HCT116 (cell line): ENCODE measurements around the gene RUNX1. TPM values are rescaled to one million over a fixed set of nuclear protein-coding genes. Genes with fewer than 3 reads are reported as not detected.

ENCODE experiments used
- ATAC-seq: fragments of 200-7000 bp; cut with Tn5 transposase; 2 replicates; pipeline ENCODE4 v1.9.1; 2020; ENCODE audit warnings: mild to moderate bottlenecking, moderate library complexity
- BruUV-seq: library from RNA; stranded (reverse); fragments of 400-500 nt; replicated peaks from 2 replicates; lab custom pipeline; 2021; lab: Mats Ljungman, UMichigan
- CTCF ChIA-PET: fragments of 300-600 bp; sonication (Branson Sonifier 250); formaldehyde crosslinking; loops from one replicate; lab custom pipeline; 2021; ENCODE audit warnings: antibody characterized with exemption; lab: Charles Lee
- POLR2A ChIA-PET: fragments of 300-600, 350-600 bp; sonication (Branson Sonifier 250); formaldehyde crosslinking; loops from one replicate; lab custom pipeline; 2021; ENCODE audit warnings: antibody characterized with exemption; lab: Charles Lee
- RAD21 ChIA-PET, 2 experiments: fragments of 300-600 bp; sonication (Branson Sonifier 250); formaldehyde crosslinking; loops; one replicate each; lab custom pipeline; 2023; ENCODE audit warnings: low total read pairs in 2 of 2; ENCODE audit not compliant: uncharacterized antibody in 2 of 2, unreplicated experiment in 2 of 2, low non-redundant PET in 1 of 2; lab: Charles Lee
- DNase-seq: peaks from one replicate; pipeline ENCODE4 v3.0.0-alpha.2; 2010; ENCODE audit warnings: low read depth, low spot score
- H2AFZ ChIP-seq: fragments of 200-600 bp; shearing (Covaris generic), sonication (generic); 2 replicates; pipeline ENCODE4 v1.6.1; 2017; ENCODE audit warnings: low read depth, mixed run types, mixed read lengths, antibody characterized with exemption, low read length; ENCODE audit not compliant: poor library complexity, severe bottlenecking
- H3K27ac ChIP-seq: 2 replicates; pipeline ENCODE4 v1.5.1; 2012; ENCODE audit warnings: low read depth, low read length
- H3K27me3 ChIP-seq: fragments of 200-600 bp; sonication (generic); 2 replicates; pipeline ENCODE4 v1.6.1; 2016; ENCODE audit warnings: mixed run types, low read length, mixed read lengths; ENCODE audit not compliant: insufficient read depth
- H3K36me3 ChIP-seq, 2 experiments: fragments of 200-500 bp in 1 of 2; fragments of 200-600 bp in 1 of 2; sonication (Bioruptor generic) in 1 of 2; sonication (generic) in 1 of 2; 2 replicates each; pipeline versions ENCODE4 v1.5.1 to v1.6.1; 2014 to 2016; ENCODE audit warnings: low read length in 2 of 2, inconsistent platforms in 1 of 2, mixed read lengths in 1 of 2, mixed run types in 1 of 2; ENCODE audit not compliant: insufficient read depth in 2 of 2, control insufficient read depth in 1 of 2
- H3K4me1 ChIP-seq, 2 experiments: fragments of 200-600 bp in 1 of 2; sonication (generic) in 1 of 2; 2 replicates each; pipeline versions ENCODE4 v1.5.1 to v1.6.1; 2012 to 2017; ENCODE audit warnings: low read length in 2 of 2, inconsistent platforms in 1 of 2, mild to moderate bottlenecking in 1 of 2, mixed read lengths in 1 of 2, mixed run types in 1 of 2, moderate library complexity in 1 of 2; ENCODE audit not compliant: insufficient read depth in 2 of 2, control insufficient read depth in 1 of 2
- H3K4me2 ChIP-seq: fragments of 200-600 bp; sonication (generic); 2 replicates; pipeline ENCODE4 v1.6.1; 2017; ENCODE audit warnings: mixed run types, low read length, mixed read lengths
- H3K4me3 ChIP-seq, 2 experiments: fragments of 200-600 bp in 1 of 2; sonication (generic) in 1 of 2; replicated peaks in 1 of 2; 2 replicates each; pipeline ENCODE4 v1.5.1; 2011 to 2016; ENCODE audit warnings: low read length in 2 of 2, control low read depth in 1 of 2, low read depth in 1 of 2, mild to moderate bottlenecking in 1 of 2, mixed read lengths in 1 of 2, mixed run types in 1 of 2
- H3K79me2 ChIP-seq: fragments of 200-600 bp; sonication (generic); 2 replicates; pipeline ENCODE4 v1.6.1; 2017; ENCODE audit warnings: mild to moderate bottlenecking, mixed run types, low read length, moderate library complexity, mixed read lengths; ENCODE audit not compliant: insufficient read depth
- H3K9ac ChIP-seq: fragments of 200-600 bp; sonication (generic); 2 replicates; pipeline ENCODE4 v1.6.1; 2016; ENCODE audit warnings: low read length, mixed read lengths
- H3K9me2 ChIP-seq: fragments of 200-600 bp; sonication (generic), shearing (Covaris generic); 2 replicates; pipeline ENCODE4 v1.6.1; 2017; ENCODE audit warnings: mixed run types, mild to moderate bottlenecking, moderate library complexity; ENCODE audit not compliant: insufficient read depth
- H3K9me3 ChIP-seq, 2 experiments: fragments of 200-500 bp in 1 of 2; fragments of 200-600 bp in 1 of 2; sonication (Bioruptor generic) in 1 of 2; sonication (generic) in 1 of 2; 2 replicates each; pipeline ENCODE4 v1.6.1; 2014 to 2017; ENCODE audit warnings: low read length in 2 of 2, mixed read lengths in 2 of 2, inconsistent platforms in 1 of 2, low read depth in 1 of 2, mild to moderate bottlenecking in 1 of 2, mixed run types in 1 of 2, moderate library complexity in 1 of 2; ENCODE audit not compliant: control insufficient read depth in 1 of 2, insufficient read depth in 1 of 2
- H4K20me1 ChIP-seq: fragments of 200-600 bp; sonication (generic), shearing (Covaris generic); 2 replicates; pipeline ENCODE4 v1.6.1; 2017; ENCODE audit warnings: mixed run types, mild to moderate bottlenecking, moderate library complexity; ENCODE audit not compliant: insufficient read depth
- CBX3 ChIP-seq: IDR thresholded peaks from 2 replicates; pipeline ENCODE4 v1.6.1; 2012; ENCODE audit warnings: low read depth
- EGR1 ChIP-seq: IDR thresholded peaks from 2 replicates; pipeline ENCODE4 v1.6.1; 2012; ENCODE audit warnings: low read depth
- FOSL1 ChIP-seq: IDR thresholded peaks from 2 replicates; pipeline ENCODE4 v1.6.1; 2012; ENCODE audit warnings: low read depth
- JUND ChIP-seq: IDR thresholded peaks from 2 replicates; pipeline ENCODE4 v1.6.1; 2012
- POLR2AphosphoS5 ChIP-seq: IDR thresholded peaks from 2 replicates; pipeline ENCODE4 v1.6.1; 2011; ENCODE audit warnings: mild to moderate bottlenecking, low read depth, low read length, moderate library complexity
- SIN3A ChIP-seq: IDR thresholded peaks from 2 replicates; pipeline ENCODE4 v1.6.1; 2012; ENCODE audit warnings: low read depth
- SRF ChIP-seq: IDR thresholded peaks from 2 replicates; pipeline ENCODE4 v1.6.1; 2012; ENCODE audit warnings: low read depth
- TCF7L2 ChIP-seq: IDR thresholded peaks from 2 replicates; pipeline ENCODE4 v1.7.0; 2011; ENCODE audit warnings: borderline replicate concordance, inconsistent platforms; ENCODE audit not compliant: insufficient read depth, insufficient read length; ENCODE audit errors: extremely low read depth
- YY1 ChIP-seq: IDR thresholded peaks from 2 replicates; pipeline ENCODE4 v1.6.1; 2011; ENCODE audit warnings: low read length, low read depth, moderate library complexity, mild to moderate bottlenecking; ENCODE audit not compliant: insufficient replicate concordance; ENCODE audit errors: extremely low read depth
- intact Hi-C: fragments of 100-400 bp; cut with micrococcal nuclease; formaldehyde crosslinking; loops from 2 replicates; pipeline ENCODE4 v1.10.0; 2022
- total RNA-seq: library from RNA; stranded (reverse); gene quantifications from one replicate; pipeline ENCODE4 v1.2.1, GENCODE V29; 2021; ENCODE audit not compliant: unreplicated experiment
- TF ChIP-seq, protein P1 (sequence below), 3 experiments: fragments of 200-600 bp in 1 of 3; sonication (generic) in 1 of 3; IDR thresholded peaks in 2 of 3; conservative IDR thresholded peaks in 1 of 3; 2 replicates each; pipeline ENCODE4 v1.5.1; 2012 to 2017; ENCODE audit warnings: low read depth in 2 of 3, low read length in 2 of 3, antibody characterized with exemption in 1 of 3, borderline replicate concordance in 1 of 3, control low read depth in 1 of 3, mild to moderate bottlenecking in 1 of 3, mixed read lengths in 1 of 3, mixed run types in 1 of 3, moderate library complexity in 1 of 3; ENCODE audit not compliant: insufficient read depth in 1 of 3
- TF ChIP-seq, protein P2 (sequence below): IDR thresholded peaks from 2 replicates; pipeline ENCODE4 v1.6.1; 2012
- TF ChIP-seq, protein P3 (sequence below): IDR thresholded peaks from 2 replicates; pipeline ENCODE4 v1.6.1; 2012; ENCODE audit warnings: low read depth
- TF ChIP-seq, protein P4 (sequence below): IDR thresholded peaks from 2 replicates; pipeline ENCODE4 v1.6.1; 2012

The RUNX1 gene
- total RNA-seq, 1 experiment from 2014 or later = 33.5 TPM

GRCh38 chr21:34838956-34839820, 209.9 kb downstream of the RUNX1 start (continued):
- TF ChIP-seq, protein P1, sequence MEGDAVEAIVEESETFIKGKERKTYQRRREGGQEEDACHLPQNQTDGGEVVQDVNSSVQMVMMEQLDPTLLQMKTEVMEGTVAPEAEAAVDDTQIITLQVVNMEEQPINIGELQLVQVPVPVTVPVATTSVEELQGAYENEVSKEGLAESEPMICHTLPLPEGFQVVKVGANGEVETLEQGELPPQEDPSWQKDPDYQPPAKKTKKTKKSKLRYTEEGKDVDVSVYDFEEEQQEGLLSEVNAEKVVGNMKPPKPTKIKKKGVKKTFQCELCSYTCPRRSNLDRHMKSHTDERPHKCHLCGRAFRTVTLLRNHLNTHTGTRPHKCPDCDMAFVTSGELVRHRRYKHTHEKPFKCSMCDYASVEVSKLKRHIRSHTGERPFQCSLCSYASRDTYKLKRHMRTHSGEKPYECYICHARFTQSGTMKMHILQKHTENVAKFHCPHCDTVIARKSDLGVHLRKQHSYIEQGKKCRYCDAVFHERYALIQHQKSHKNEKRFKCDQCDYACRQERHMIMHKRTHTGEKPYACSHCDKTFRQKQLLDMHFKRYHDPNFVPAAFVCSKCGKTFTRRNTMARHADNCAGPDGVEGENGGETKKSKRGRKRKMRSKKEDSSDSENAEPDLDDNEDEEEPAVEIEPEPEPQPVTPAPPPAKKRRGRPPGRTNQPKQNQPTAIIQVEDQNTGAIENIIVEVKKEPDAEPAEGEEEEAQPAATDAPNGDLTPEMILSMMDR (IDR thresholded peaks at IDR 0.05 in 2 of 3, conservative IDR thresholded peaks at IDR 0.05 in 1 of 3; ENCODE audit: borderline replicate concordance in 1 of 3, insufficient read depth in 1 of 3, low read depth in 2 of 3, low read length in 2 of 3) = no peak

- H3K9me2 ChIP-seq = no peaks in the 10 kb centered on the region
- H3K4me2 ChIP-seq = peak overlapping the region; percentile 64
- peak overlapping the region; percentile 23 to 35 for H3K4me3 ChIP-seq
- CTCF ChIA-PET = interaction anchor here (0.7 to 3.1 kb wide), 6 partner anchors 9 to 1003 kb away, joined by 3 to 16 read pairs (median 6); no protein-coding TSS in a partner anchor
- RAD21 ChIA-PET = interaction anchor here (0.6 to 2.4 kb wide), 4 partner anchors 9 to 92 kb away, joined by 3 to 9 read pairs (median 3); no protein-coding TSS in a partner anchor
- no peak overlapping the region for H2AFZ ChIP-seq
- DNase-seq (no peak), ATAC-seq (no peak)
- no peaks in the 10 kb centered on the region for H3K9me3 ChIP-seq
- peak overlapping the region; percentile 79 for H3K27ac ChIP-seq
- H3K27me3 ChIP-seq = no peaks in the 10 kb centered on the region
- peaks cover 36 to 49% of the 10 kb centered on the region in 2 experiments for H3K4me1 ChIP-seq
- H3K9ac ChIP-seq = peak overlapping the region; percentile 47
- intact Hi-C loops = loop anchor here (1.0 to 2.0 kb wide), 3 partner anchors 28 to 66 kb away; no protein-coding TSS in a partner anchor
- no TSS peak for BruUV-seq
- H3K36me3 ChIP-seq = peaks cover 8 to 22% of the 10 kb centered on the region in 2 experiments; a peak in 3 of 4 replicates
- no peaks in the 10 kb centered on the region for H4K20me1 ChIP-seq
- peaks cover 9% of the 10 kb centered on the region; the same call in 1 of the 2 replicates for H3K79me2 ChIP-seq
- POLR2A ChIA-PET = interaction anchor here (1.0 to 2.0 kb wide), 5 partner anchors 9 to 52 kb away, joined by 3 to 14 read pairs (median 4); no protein-coding TSS in a partner anchor
- no peak for TF ChIP-seq POLR2AphosphoS5
- no peak for TF ChIP-seq JUND
- TF ChIP-seq, protein P2, sequence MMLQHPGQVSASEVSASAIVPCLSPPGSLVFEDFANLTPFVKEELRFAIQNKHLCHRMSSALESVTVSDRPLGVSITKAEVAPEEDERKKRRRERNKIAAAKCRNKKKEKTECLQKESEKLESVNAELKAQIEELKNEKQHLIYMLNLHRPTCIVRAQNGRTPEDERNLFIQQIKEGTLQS = no peak
- TF ChIP-seq SIN3A = no peak
- TF ChIP-seq, protein P3, sequence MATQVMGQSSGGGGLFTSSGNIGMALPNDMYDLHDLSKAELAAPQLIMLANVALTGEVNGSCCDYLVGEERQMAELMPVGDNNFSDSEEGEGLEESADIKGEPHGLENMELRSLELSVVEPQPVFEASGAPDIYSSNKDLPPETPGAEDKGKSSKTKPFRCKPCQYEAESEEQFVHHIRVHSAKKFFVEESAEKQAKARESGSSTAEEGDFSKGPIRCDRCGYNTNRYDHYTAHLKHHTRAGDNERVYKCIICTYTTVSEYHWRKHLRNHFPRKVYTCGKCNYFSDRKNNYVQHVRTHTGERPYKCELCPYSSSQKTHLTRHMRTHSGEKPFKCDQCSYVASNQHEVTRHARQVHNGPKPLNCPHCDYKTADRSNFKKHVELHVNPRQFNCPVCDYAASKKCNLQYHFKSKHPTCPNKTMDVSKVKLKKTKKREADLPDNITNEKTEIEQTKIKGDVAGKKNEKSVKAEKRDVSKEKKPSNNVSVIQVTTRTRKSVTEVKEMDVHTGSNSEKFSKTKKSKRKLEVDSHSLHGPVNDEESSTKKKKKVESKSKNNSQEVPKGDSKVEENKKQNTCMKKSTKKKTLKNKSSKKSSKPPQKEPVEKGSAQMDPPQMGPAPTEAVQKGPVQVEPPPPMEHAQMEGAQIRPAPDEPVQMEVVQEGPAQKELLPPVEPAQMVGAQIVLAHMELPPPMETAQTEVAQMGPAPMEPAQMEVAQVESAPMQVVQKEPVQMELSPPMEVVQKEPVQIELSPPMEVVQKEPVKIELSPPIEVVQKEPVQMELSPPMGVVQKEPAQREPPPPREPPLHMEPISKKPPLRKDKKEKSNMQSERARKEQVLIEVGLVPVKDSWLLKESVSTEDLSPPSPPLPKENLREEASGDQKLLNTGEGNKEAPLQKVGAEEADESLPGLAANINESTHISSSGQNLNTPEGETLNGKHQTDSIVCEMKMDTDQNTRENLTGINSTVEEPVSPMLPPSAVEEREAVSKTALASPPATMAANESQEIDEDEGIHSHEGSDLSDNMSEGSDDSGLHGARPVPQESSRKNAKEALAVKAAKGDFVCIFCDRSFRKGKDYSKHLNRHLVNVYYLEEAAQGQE = no peak
- TF ChIP-seq CBX3 = no peak
- TF ChIP-seq SRF = no peak
- no peak for TF ChIP-seq TCF7L2
- TF ChIP-seq FOSL1 = no peak
- no peak for TF ChIP-seq YY1
- TF ChIP-seq EGR1 = no peak
- TF ChIP-seq, protein P4, sequence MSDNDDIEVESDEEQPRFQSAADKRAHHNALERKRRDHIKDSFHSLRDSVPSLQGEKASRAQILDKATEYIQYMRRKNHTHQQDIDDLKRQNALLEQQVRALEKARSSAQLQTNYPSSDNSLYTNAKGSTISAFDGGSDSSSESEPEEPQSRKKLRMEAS = no peak
Measured at GRCh38 chr21:34836933-34837505, 212.1 kb downstream of the RUNX1 start.
